Endothelial cell of hepatic sinusoid (primary cell): Measurements from ENCODE around the gene MYBPH.

ENCODE experiments used
- in situ Hi-C: cut with HindIII; loops from 2 replicates; pipeline ENCODE4 v1.10.0; 2017; ENCODE audit warnings: low sequenced_read_pairs

MYBPH gene

GRCh38 chr1:203167026-203167912, 8.4 kb downstream of the MYBPH start:
- in situ Hi-C loops = no loop called here

- in situ Hi-C loops = no loop called here
Measured at GRCh38 chr1:203166192-203166940, 9.3 kb downstream of the MYBPH start.

- in situ Hi-C loops = no loop called here
Measured at GRCh38 chr1:203165800-203166161, 9.8 kb downstream of the MYBPH start.

GRCh38 chr1:203165101-203165799, 10.4 kb downstream of the MYBPH start:
- in situ Hi-C loops = no loop called here

- in situ Hi-C loops = loop anchor here (5.0 kb wide), 2 partner anchors 38 to 42 kb away; no protein-coding TSS in a partner anchor
Measured at GRCh38 chr1:203163891-203164635, 11.6 kb downstream of the MYBPH start.

- in situ Hi-C loops = loop anchor here (5.0 kb wide), 2 partner anchors 40 kb away; no protein-coding TSS in a partner anchor
Measured at GRCh38 chr1:203162403-203162802, 13.2 kb downstream of the MYBPH start.

GRCh38 chr1:203161703-203162102, 13.9 kb downstream of the MYBPH start:
- in situ Hi-C loops = loop anchor here (5.0 kb wide), 2 partner anchors 39 to 41 kb away; no protein-coding TSS in a partner anchor

- in situ Hi-C loops = loop anchor here (5.0 kb wide), 2 partner anchors 39 to 41 kb away; no protein-coding TSS in a partner anchor
Measured at GRCh38 chr1:203161175-203161574, 14.5 kb downstream of the MYBPH start.

- in situ Hi-C loops = loop anchor here (5.0 kb wide), 2 partner anchors 38 to 42 kb away; no protein-coding TSS in a partner anchor
Measured at GRCh38 chr1:203159844-203160243, 15.8 kb downstream of the MYBPH start.

- in situ Hi-C loops = no loop called here
Measured at GRCh38 chr1:203158960-203159665, 16.5 kb downstream of the MYBPH start.

- in situ Hi-C loops = no loop called here
Measured at GRCh38 chr1:203158423-203158822, 17.2 kb downstream of the MYBPH start.

GRCh38 chr1:203156280-203156679, 19.3 kb downstream of the MYBPH start:
- in situ Hi-C loops = no loop called here

GRCh38 chr1:203153989-203154821, 21.4 kb downstream of the MYBPH start:
- in situ Hi-C loops = no loop called here

GRCh38 chr1:203153051-203153988, 22.3 kb downstream of the MYBPH start:
- in situ Hi-C loops = no loop called here

GRCh38 chr1:203152158-203153034, 23.2 kb downstream of the MYBPH start:
- in situ Hi-C loops = no loop called here

- in situ Hi-C loops = no loop called here
Measured at GRCh38 chr1:203151362-203152157, 24.1 kb downstream of the MYBPH start.
